AG10803 (cell line): ENCODE results near the gene CDK18.
"Not testable (repeated sequence)": the region's sequence is repeated elsewhere in the genome, so short reads cannot be mapped to it uniquely, and the experiment has no call there.

ENCODE experiments used
- DNase-seq: peaks from one replicate; pipeline ENCODE4 v3.0.0; 2010; ENCODE audit warnings: low read depth
- H3K4me3 ChIP-seq: 2 replicates; pipeline ENCODE4 v1.5.1; 2011; ENCODE audit warnings: mild to moderate bottlenecking, low read length, control low read depth
- TF ChIP-seq, protein P1 (sequence below): conservative IDR thresholded peaks from 2 replicates; pipeline ENCODE4 v1.5.1; 2011; ENCODE audit warnings: mild to moderate bottlenecking, low read length, control low read depth, inconsistent platforms

CDK18 gene

DNA sequence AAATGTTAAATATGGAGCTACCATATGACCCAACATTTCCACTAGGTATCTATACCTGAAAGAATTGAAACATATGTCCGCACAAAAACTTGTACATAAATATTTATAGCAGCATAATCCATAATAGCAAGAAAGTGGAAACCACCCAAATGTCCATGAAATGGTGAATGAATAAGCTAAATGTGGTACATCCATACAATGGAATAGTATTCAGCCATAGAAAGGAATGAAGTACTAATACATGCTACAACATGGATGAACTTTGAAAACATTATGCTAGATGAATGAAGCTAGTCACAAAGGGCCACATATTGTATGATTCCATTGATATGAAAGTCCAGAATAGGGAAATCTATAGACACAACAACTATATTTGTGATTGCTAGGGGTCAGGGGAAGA is 28.6 kb upstream of the CDK18 start:
- TF ChIP-seq, protein P1, sequence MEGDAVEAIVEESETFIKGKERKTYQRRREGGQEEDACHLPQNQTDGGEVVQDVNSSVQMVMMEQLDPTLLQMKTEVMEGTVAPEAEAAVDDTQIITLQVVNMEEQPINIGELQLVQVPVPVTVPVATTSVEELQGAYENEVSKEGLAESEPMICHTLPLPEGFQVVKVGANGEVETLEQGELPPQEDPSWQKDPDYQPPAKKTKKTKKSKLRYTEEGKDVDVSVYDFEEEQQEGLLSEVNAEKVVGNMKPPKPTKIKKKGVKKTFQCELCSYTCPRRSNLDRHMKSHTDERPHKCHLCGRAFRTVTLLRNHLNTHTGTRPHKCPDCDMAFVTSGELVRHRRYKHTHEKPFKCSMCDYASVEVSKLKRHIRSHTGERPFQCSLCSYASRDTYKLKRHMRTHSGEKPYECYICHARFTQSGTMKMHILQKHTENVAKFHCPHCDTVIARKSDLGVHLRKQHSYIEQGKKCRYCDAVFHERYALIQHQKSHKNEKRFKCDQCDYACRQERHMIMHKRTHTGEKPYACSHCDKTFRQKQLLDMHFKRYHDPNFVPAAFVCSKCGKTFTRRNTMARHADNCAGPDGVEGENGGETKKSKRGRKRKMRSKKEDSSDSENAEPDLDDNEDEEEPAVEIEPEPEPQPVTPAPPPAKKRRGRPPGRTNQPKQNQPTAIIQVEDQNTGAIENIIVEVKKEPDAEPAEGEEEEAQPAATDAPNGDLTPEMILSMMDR = no peak
- DNase-seq = no peak
- no peak overlapping the region for H3K4me3 ChIP-seq

GRCh38 chr1:205476648-205477047 is 27.8 kb upstream of the CDK18 start:
- no peak overlapping the region for H3K4me3 ChIP-seq
- TF ChIP-seq, protein P1 = no peak
- no peak for DNase-seq

- no peak for DNase-seq
- TF ChIP-seq, protein P1 = no peak
- no peak overlapping the region for H3K4me3 ChIP-seq
Measured at GRCh38 chr1:205477121-205477758, 27.2 kb upstream of the CDK18 start.

DNA sequence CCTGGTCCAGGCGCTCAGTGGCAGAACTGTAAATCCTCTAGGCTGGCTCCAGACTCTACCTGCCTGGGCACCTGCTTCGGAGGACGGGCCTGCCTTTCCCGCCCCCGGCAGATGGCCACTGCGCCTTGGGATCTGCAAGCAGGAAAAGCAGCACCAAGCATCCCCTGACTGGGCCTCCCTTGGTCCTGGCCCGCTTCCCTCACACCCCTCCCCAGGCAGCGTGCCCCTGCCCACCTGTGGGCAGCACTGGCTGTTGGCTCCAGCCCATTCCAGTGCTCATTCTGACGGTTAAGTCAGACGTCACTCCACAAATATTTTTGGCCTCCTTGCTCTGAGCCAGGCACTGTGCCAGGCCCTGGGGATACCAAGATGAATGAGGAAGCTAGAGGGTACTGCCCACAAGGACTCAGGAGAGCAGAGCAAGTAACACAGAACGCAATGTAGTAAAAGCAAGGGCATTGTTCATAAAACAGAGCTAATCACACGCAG is 26.7 kb upstream of the CDK18 start:
- peak; percentile 60 for DNase-seq
- TF ChIP-seq, protein P1 = no peak
- H3K4me3 ChIP-seq = no peak overlapping the region

- H3K4me3 ChIP-seq, DNase-seq: not testable (repeated sequence)
Measured at GRCh38 chr1:205478985-205479384, 25.5 kb upstream of the CDK18 start.

DNA sequence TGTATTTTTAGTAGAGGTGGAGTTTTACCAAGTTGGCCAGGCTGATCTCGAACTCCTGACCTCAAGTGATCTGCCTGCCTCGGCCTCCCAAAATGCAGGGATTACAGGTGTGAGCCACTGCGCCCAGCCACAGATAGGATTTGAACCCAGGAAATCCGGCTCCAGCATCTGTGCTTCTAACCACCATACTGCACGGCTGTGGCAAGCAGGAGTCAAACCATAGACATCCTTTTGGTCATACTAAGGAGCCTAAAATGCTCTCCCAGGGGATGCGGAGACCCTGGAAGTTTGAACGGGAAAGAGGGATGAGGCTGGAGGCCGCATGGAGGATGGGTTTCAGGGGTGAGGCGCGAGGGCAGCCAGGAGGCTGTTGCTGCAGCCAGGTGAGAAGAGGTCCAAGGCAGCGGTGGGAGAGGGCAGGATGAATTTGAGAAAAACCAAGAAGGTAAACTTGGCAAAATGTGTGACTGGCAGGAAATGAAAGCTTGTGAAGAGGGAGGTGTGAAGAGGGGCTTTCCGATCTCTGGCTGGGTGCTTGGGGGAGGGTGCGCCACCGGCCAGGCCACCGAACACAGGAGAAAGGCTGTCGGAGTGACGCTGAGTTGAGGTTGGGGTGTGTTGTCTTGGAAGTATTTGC is 24.0 kb upstream of the CDK18 start:
- TF ChIP-seq, protein P1 = no peak
- no peak for DNase-seq
- no peak overlapping the region for H3K4me3 ChIP-seq

GRCh38 chr1:205481218-205481617 is 23.3 kb upstream of the CDK18 start:
- no peak for DNase-seq
- TF ChIP-seq, protein P1 = no peak
- no peak overlapping the region for H3K4me3 ChIP-seq
